ENCODE results near the gene FAF2. TPM values are rescaled to one million over a fixed set of nuclear protein-coding genes. Genes with fewer than 3 reads are reported as not detected.

Gene FAF2
- total RNA-seq, 1 experiment from 2014 or later: 53.2 TPM

- Histone ChIP-seq H3K4me1 (ENCODE audit: insufficient read depth, low read length, poor library complexity, severe bottlenecking) (no peaks in the 10 kb centered on the region), H3K4me3 (ENCODE audit: low read depth, low read length, poor library complexity, severe bottlenecking) (no peak overlapping the region), H3K36me3 (ENCODE audit: insufficient read depth, low read length, poor library complexity, severe bottlenecking) (no peaks in the 10 kb centered on the region), H3K27me3 (replicated peaks; ENCODE audit: insufficient read depth, low read depth, low read length, poor library complexity) (no peaks in the 10 kb centered on the region), H3K27ac (ENCODE audit: low read depth, low read length, poor library complexity, severe bottlenecking) (no peak overlapping the region), H3K9me3 (ENCODE audit: low read depth, low read length, poor library complexity, severe bottlenecking) (no peaks in the 10 kb centered on the region)
- ChIA-PET CTCF (no interaction called here), POLR2A (ENCODE audit: low non-redundant PET) (no interaction called here)
- intact Hi-C loops (cut with micrococcal nuclease; ENCODE audit: unreplicated experiment): no loop called here
- TF ChIP-seq, protein P1, sequence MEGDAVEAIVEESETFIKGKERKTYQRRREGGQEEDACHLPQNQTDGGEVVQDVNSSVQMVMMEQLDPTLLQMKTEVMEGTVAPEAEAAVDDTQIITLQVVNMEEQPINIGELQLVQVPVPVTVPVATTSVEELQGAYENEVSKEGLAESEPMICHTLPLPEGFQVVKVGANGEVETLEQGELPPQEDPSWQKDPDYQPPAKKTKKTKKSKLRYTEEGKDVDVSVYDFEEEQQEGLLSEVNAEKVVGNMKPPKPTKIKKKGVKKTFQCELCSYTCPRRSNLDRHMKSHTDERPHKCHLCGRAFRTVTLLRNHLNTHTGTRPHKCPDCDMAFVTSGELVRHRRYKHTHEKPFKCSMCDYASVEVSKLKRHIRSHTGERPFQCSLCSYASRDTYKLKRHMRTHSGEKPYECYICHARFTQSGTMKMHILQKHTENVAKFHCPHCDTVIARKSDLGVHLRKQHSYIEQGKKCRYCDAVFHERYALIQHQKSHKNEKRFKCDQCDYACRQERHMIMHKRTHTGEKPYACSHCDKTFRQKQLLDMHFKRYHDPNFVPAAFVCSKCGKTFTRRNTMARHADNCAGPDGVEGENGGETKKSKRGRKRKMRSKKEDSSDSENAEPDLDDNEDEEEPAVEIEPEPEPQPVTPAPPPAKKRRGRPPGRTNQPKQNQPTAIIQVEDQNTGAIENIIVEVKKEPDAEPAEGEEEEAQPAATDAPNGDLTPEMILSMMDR (conservative IDR thresholded peaks at IDR 0.05; ENCODE audit: low read depth, low read length): no peak
- no peak for TF ChIP-seq EZH2 (IDR thresholded peaks at IDR 0.05; ENCODE audit: borderline replicate concordance, low read depth, low read length, poor library complexity, severe bottlenecking)
- DNase-seq (ENCODE audit: low spot score): no peak
- no TSS peak for BruUV-seq (replicated peaks)
These were observed 38.4 kb upstream of the FAF2 start for GRCh38 chr5:176409765-176410164.

- Histone ChIP-seq H3K9me3 (ENCODE audit: low read depth, low read length, poor library complexity, severe bottlenecking) (no peaks in the 10 kb centered on the region), H3K36me3 (ENCODE audit: insufficient read depth, low read length, poor library complexity, severe bottlenecking) (no peaks in the 10 kb centered on the region), H3K27ac (ENCODE audit: low read depth, low read length, poor library complexity, severe bottlenecking) (no peak overlapping the region), H3K4me3 (ENCODE audit: low read depth, low read length, poor library complexity, severe bottlenecking) (no peak overlapping the region), H3K4me1 (ENCODE audit: insufficient read depth, low read length, poor library complexity, severe bottlenecking) (peaks cover 3% of the 10 kb centered on the region), H3K27me3 (replicated peaks; ENCODE audit: insufficient read depth, low read depth, low read length, poor library complexity) (no peaks in the 10 kb centered on the region)
- intact Hi-C loops (cut with micrococcal nuclease; ENCODE audit: unreplicated experiment): no loop called here
- ChIA-PET CTCF (no interaction called here), POLR2A (ENCODE audit: low non-redundant PET) (no interaction called here)
- TF ChIP-seq EZH2 (IDR thresholded peaks at IDR 0.05; ENCODE audit: borderline replicate concordance, low read depth, low read length, poor library complexity, severe bottlenecking): no peak
- TF ChIP-seq, protein P1 (conservative IDR thresholded peaks at IDR 0.05; ENCODE audit: low read depth, low read length): no peak
- no TSS peak for BruUV-seq (replicated peaks)
- no peak for DNase-seq (ENCODE audit: low spot score)
These were observed 37.6 kb upstream of the FAF2 start for GRCh38 chr5:176410486-176411180.

DNA sequence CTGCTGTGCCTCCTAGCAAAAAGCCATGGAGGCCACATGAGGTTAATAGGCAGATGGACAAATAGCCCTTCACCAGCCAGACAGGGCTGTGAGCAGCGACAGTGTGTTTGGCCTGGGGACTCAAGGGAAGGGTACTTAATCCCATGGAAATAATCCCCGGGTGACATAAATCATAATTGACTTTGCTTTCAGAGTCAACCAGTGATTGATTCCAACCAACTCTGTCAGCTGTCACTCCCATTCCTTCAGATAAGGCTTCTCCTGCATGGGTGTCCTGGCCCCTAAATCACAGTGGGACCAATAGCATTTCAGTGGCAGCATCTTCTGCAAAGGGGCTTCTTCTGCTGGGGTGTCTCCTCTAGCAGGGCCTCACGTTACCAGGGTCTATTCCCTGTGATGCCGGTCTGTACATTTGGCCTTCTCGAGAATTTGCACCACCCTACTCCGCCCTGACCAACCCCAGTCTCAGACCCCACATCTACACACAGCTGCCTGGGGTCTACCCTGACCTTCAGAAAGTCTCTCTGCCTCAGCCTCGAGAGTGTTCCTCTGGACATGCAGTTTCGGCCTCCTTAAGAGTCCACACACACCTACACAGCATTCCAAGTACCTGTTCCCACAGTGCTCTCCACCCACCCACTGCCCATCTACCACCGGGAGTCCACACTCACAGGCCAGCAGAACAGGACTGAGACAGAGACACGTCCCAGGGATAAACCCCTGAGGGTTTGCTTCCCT, 35.5 kb upstream of the FAF2 start:
- Histone ChIP-seq H3K9me3 (ENCODE audit: low read depth, low read length, poor library complexity, severe bottlenecking) (no peaks in the 10 kb centered on the region), H3K36me3 (ENCODE audit: insufficient read depth, low read length, poor library complexity, severe bottlenecking) (no peaks in the 10 kb centered on the region), H3K4me1 (ENCODE audit: insufficient read depth, low read length, poor library complexity, severe bottlenecking) (peaks cover 6% of the 10 kb centered on the region), H3K4me3 (ENCODE audit: low read depth, low read length, poor library complexity, severe bottlenecking) (no peak overlapping the region), H3K27ac (ENCODE audit: low read depth, low read length, poor library complexity, severe bottlenecking) (no peak overlapping the region), H3K27me3 (replicated peaks; ENCODE audit: insufficient read depth, low read depth, low read length, poor library complexity) (no peaks in the 10 kb centered on the region)
- ChIA-PET CTCF (no interaction called here), POLR2A (ENCODE audit: low non-redundant PET) (no interaction called here)
- intact Hi-C loops (cut with micrococcal nuclease; ENCODE audit: unreplicated experiment): no loop called here
- no peak for DNase-seq (ENCODE audit: low spot score)
- TF ChIP-seq, protein P1 (conservative IDR thresholded peaks at IDR 0.05; ENCODE audit: low read depth, low read length): no peak
- TF ChIP-seq EZH2 (IDR thresholded peaks at IDR 0.05; ENCODE audit: borderline replicate concordance, low read depth, low read length, poor library complexity, severe bottlenecking): no peak
- BruUV-seq (replicated peaks): no TSS peak

Data from A673 (cell line).